ENCODE measurements around the gene FOSL1. TPM values are rescaled to one million over a fixed set of nuclear protein-coding genes. Genes with fewer than 3 reads are reported as not detected.

Gene FOSL1
- total RNA-seq, 1 donor from 2014 or later: not detected

DNA sequence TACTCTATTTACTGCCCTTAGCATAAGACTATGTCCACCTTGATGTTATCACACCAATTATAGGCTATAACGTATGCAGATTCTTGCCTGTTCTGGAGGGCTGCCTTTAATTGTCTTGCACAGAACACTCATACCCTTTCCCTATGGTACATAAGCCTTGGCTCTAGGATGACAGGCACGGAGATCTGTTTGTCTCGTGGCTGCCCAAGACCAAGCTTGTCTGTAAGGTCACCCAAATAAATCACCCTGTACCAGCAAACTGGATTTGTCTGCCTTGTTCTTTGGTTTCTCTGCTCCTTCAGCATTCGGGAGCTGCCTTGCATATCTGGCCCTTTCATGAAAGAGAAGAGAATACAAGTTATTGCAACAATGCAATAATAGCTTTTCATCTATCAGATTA, 37.6 kb upstream of the FOSL1 start:
- H3K4me3 Mint-ChIP-seq (ENCODE audit: unreplicated experiment): no peak overlapping the region
- no peak for DNase-seq
- TF ChIP-seq, protein P1, sequence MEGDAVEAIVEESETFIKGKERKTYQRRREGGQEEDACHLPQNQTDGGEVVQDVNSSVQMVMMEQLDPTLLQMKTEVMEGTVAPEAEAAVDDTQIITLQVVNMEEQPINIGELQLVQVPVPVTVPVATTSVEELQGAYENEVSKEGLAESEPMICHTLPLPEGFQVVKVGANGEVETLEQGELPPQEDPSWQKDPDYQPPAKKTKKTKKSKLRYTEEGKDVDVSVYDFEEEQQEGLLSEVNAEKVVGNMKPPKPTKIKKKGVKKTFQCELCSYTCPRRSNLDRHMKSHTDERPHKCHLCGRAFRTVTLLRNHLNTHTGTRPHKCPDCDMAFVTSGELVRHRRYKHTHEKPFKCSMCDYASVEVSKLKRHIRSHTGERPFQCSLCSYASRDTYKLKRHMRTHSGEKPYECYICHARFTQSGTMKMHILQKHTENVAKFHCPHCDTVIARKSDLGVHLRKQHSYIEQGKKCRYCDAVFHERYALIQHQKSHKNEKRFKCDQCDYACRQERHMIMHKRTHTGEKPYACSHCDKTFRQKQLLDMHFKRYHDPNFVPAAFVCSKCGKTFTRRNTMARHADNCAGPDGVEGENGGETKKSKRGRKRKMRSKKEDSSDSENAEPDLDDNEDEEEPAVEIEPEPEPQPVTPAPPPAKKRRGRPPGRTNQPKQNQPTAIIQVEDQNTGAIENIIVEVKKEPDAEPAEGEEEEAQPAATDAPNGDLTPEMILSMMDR (IDR thresholded peaks at IDR 0.05; ENCODE audit: partially characterized antibody, unreplicated experiment): no peak
- H3K27me3 Mint-ChIP-seq (ENCODE audit: unreplicated experiment): peaks cover 3% of the 10 kb centered on the region
- H3K27ac Mint-ChIP-seq (ENCODE audit: unreplicated experiment): no peak overlapping the region
- H3K9me3 Mint-ChIP-seq (ENCODE audit: unreplicated experiment): peaks cover 5% of the 10 kb centered on the region
- H3K4me1 Mint-ChIP-seq (ENCODE audit: low read depth, unreplicated experiment): peaks cover 2% of the 10 kb centered on the region
- no peaks in the 10 kb centered on the region for H3K36me3 Mint-ChIP-seq (ENCODE audit: unreplicated experiment)

DNA sequence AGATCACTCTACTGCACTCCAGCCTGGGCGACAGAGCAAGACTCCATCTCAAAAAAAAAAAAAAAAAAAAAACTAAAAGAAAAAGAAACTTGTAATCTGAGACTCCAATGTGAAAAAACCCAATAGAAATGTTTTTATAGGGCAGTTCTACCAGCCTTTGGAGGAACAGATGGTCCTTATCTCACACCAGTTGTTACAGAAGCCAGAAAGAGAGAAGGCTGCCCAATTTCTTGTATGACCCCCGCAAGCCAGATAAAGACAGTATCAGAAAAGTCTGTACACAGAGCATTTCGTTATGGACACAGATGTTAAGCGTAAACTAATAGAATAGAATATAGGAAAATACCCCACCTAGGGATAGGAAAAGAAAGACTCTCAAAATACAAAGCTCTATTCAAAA, 33.8 kb upstream of the FOSL1 start:
- H3K4me3 Mint-ChIP-seq (ENCODE audit: unreplicated experiment): no peak overlapping the region
- peaks cover 2% of the 10 kb centered on the region for H3K4me1 Mint-ChIP-seq (ENCODE audit: low read depth, unreplicated experiment)
- no peaks in the 10 kb centered on the region for H3K9me3 Mint-ChIP-seq (ENCODE audit: unreplicated experiment)
- no peaks in the 10 kb centered on the region for H3K36me3 Mint-ChIP-seq (ENCODE audit: unreplicated experiment)
- H3K27ac Mint-ChIP-seq (ENCODE audit: unreplicated experiment): no peak overlapping the region
- H3K27me3 Mint-ChIP-seq (ENCODE audit: unreplicated experiment): no peaks in the 10 kb centered on the region
- no peak for DNase-seq
- TF ChIP-seq, protein P1 (IDR thresholded peaks at IDR 0.05; ENCODE audit: partially characterized antibody, unreplicated experiment): no peak

DNA sequence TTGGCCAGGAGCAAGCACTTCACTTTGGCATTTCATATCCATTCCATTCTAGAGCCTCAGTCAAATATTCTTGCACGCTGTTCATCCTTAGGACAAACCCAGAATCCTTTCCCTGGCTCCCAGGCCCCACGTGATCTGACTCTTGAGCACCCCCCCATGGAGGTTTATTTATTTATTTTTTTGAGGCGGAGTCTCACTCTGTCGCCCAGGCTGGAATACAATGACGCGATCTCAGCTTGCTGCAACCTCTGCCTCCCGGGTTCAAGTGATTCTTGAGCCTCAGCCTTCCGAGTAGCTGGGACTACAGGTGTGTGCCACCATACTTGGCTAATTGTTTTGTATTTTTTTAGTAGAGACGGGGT, 32.4 kb upstream of the FOSL1 start:
- H3K36me3 Mint-ChIP-seq (ENCODE audit: unreplicated experiment): no peaks in the 10 kb centered on the region
- H3K9me3 Mint-ChIP-seq (ENCODE audit: unreplicated experiment): no peaks in the 10 kb centered on the region
- H3K4me3 Mint-ChIP-seq (ENCODE audit: unreplicated experiment): no peak overlapping the region
- DNase-seq: no peak
- H3K27me3 Mint-ChIP-seq (ENCODE audit: unreplicated experiment): no peaks in the 10 kb centered on the region
- no peak overlapping the region for H3K27ac Mint-ChIP-seq (ENCODE audit: unreplicated experiment)
- TF ChIP-seq, protein P1 (IDR thresholded peaks at IDR 0.05; ENCODE audit: partially characterized antibody, unreplicated experiment): peak; percentile 38
- H3K4me1 Mint-ChIP-seq (ENCODE audit: low read depth, unreplicated experiment): peaks cover 2% of the 10 kb centered on the region

DNA sequence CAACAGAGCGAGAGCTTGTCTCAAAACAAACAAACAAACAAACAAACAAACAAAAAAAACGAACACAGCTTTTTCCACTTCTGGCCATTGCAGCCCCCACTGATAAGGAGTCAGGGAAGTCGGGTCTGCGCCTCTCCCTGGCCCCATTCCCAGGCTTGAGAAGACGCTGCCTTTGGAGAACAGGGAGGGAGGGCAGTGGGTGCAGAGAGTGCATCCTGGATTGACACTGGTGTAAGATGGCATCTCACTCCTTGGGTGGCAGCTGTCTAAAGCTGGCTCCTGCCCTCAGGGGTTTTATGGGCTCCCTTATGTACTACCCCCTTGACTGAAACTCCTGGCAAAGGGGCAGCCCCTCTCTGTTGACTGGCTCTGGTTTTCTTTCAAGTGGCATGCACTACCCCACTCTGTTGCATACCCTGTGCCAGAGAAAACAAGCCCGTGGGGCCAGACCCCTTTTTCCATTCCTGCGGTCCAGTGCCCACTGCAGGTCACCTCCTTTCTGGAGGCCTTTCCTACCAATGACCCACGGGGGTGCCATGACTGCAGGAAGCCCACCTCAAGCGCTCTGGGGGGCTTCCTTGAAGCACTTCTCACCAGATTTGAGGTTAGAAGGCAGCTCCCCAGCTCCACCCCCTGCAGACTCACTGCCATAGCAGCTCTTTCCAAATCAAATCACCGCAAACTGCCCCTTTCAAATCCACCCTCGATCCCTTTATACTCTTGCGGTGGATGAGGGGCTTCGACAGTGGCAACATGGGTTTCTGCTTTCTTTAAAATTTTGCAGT, 31.8 kb upstream of the FOSL1 start:
- H3K36me3 Mint-ChIP-seq (ENCODE audit: unreplicated experiment): no peaks in the 10 kb centered on the region
- TF ChIP-seq, protein P1 (IDR thresholded peaks at IDR 0.05; ENCODE audit: partially characterized antibody, unreplicated experiment): no peak
- peaks cover 2% of the 10 kb centered on the region for H3K4me1 Mint-ChIP-seq (ENCODE audit: low read depth, unreplicated experiment)
- H3K9me3 Mint-ChIP-seq (ENCODE audit: unreplicated experiment): no peaks in the 10 kb centered on the region
- no peak overlapping the region for H3K27ac Mint-ChIP-seq (ENCODE audit: unreplicated experiment)
- DNase-seq: no peak
- no peaks in the 10 kb centered on the region for H3K27me3 Mint-ChIP-seq (ENCODE audit: unreplicated experiment)
- H3K4me3 Mint-ChIP-seq (ENCODE audit: unreplicated experiment): no peak overlapping the region

DNA sequence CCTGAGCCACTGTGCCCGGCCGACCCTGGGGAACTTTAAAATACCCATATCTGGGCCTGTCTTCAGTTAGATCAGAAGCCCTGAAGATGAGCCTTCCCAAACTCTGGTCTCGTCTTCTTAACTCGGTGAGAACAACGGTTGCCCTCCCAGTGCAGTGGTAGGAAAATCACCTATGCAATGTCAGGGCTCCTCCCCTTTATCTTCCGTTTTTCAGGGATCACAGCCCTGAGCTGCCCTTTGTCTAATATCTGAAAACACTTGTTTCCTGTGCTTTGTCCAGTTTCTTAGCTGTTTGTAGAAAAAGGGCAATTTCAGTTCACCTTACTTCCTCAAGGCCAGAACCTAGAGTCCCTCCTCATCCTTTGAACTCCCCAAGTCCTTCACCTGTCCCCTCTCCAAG, 28.5 kb upstream of the FOSL1 start:
- TF ChIP-seq, protein P1 (IDR thresholded peaks at IDR 0.05; ENCODE audit: partially characterized antibody, unreplicated experiment): no peak
- DNase-seq: no peak
- Mint-ChIP-seq H3K4me3 (ENCODE audit: unreplicated experiment) (no peak overlapping the region), H3K4me1 (ENCODE audit: low read depth, unreplicated experiment) (no peaks in the 10 kb centered on the region), H3K27ac (ENCODE audit: unreplicated experiment) (no peak overlapping the region), H3K27me3 (ENCODE audit: unreplicated experiment) (no peaks in the 10 kb centered on the region), H3K9me3 (ENCODE audit: unreplicated experiment) (no peaks in the 10 kb centered on the region), H3K36me3 (ENCODE audit: unreplicated experiment) (no peaks in the 10 kb centered on the region)

Data from glutamatergic neuron (in vitro differentiated cells).